OCI-LY1 (cell line): ENCODE data around the gene TRPM6.

Experiments
- EZH2 ChIP-seq: fragments of 200-600 bp; sonication (generic), shearing (Covaris generic); IDR thresholded peaks from 2 replicates; pipeline ENCODE4 v1.8.0; 2017; ENCODE audit warnings: borderline replicate concordance, mixed run types, mild to moderate bottlenecking, antibody characterized with exemption, low read length, moderate library complexity, mixed read lengths
- TF ChIP-seq, protein P1 (sequence below): fragments of 200-600 bp; sonication (generic), shearing (Covaris generic); IDR thresholded peaks from 2 replicates; pipeline ENCODE4 v1.5.1; 2017; ENCODE audit warnings: mild to moderate bottlenecking, antibody characterized with exemption, low read length, moderate library complexity, mixed read lengths

DNA sequence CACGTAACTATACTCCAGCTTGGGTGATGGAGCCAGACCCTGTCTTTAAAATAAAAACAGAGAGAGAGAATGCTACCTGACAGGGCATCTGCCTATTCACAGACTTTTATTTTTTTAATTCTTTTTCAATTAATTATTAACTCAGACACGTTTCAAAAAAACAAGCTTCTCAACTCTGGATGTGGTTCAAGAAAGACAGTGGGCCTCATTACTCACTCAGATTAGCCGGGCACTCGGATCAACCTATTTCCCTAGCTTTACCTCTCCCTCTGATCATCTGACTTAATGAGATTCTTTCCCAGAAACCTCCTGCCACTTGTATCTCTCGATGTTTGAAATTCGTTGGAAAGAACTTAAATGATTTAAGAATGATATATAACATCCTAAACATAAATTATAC lies 134.1 kb downstream of the TRPM6 start:
- TF ChIP-seq, protein P1, sequence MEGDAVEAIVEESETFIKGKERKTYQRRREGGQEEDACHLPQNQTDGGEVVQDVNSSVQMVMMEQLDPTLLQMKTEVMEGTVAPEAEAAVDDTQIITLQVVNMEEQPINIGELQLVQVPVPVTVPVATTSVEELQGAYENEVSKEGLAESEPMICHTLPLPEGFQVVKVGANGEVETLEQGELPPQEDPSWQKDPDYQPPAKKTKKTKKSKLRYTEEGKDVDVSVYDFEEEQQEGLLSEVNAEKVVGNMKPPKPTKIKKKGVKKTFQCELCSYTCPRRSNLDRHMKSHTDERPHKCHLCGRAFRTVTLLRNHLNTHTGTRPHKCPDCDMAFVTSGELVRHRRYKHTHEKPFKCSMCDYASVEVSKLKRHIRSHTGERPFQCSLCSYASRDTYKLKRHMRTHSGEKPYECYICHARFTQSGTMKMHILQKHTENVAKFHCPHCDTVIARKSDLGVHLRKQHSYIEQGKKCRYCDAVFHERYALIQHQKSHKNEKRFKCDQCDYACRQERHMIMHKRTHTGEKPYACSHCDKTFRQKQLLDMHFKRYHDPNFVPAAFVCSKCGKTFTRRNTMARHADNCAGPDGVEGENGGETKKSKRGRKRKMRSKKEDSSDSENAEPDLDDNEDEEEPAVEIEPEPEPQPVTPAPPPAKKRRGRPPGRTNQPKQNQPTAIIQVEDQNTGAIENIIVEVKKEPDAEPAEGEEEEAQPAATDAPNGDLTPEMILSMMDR, result no peak
- TF ChIP-seq EZH2, result no peak
